Measurements from ENCODE around the gene DEXI.

Gene DEXI

DNA sequence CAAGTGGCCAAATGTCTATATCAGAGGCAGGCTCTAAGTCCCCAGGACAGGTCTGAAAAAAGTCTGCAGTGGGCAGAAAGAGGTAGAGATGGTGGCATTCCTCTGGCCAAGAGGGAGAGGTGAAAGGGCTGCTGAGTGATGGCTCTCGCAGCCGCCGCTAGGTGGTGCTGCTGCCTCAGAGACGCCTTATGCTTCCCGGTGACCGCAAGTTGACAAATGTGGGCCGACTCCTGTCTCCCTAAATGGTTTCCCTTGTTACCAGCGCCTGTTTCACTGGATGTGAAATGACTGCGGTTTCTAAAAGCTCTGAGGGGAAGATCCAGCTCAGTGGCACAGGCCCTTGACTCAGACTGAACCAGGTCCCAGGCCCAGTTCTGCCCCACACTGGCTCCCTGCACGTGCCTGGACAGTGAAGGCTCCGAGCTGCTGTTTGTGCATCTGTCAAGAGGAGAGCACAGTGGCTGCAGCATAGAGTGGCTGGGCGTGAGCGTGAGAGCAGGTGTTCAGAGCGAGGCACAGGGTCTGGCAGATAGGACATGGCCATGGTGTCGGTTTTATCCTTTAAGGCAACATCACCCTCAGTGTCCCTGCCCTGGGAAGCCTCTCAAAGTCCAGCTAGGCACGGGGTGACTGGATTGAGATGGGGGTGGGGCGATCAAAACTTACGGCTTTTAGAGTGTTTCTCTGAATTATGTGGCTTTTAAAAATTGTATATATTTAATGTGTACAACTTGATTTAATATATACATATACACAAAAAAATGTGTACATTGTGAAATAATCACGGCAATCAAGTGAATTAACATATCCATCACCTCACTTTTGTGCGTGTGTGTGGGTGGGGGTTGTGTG lies 22.0 kb upstream of the DEXI start:
- Histone ChIP-seq H3K79me2 (peaks cover 14% of the 10 kb centered on the region), H3K4me1 (peaks cover 3% of the 10 kb centered on the region), H3K9me3 (ENCODE audit: control insufficient read depth, low read length) (no peaks in the 10 kb centered on the region), H3K4me3 (ENCODE audit: low read depth, low read length) (no peak overlapping the region), H2AFZ (peak overlapping the region; percentile 78), H3K36me3 (ENCODE audit: control insufficient read depth, insufficient read depth, low read length) (no peaks in the 10 kb centered on the region), H3K27ac (no peak overlapping the region), H3K27me3 (ENCODE audit: control insufficient read depth, insufficient read depth, low read length) (no peaks in the 10 kb centered on the region), H3K4me2 (ENCODE audit: low read length) (peak overlapping the region; percentile 31), H3K9ac (peak overlapping the region; percentile 10)
- TF ChIP-seq, protein P1, sequence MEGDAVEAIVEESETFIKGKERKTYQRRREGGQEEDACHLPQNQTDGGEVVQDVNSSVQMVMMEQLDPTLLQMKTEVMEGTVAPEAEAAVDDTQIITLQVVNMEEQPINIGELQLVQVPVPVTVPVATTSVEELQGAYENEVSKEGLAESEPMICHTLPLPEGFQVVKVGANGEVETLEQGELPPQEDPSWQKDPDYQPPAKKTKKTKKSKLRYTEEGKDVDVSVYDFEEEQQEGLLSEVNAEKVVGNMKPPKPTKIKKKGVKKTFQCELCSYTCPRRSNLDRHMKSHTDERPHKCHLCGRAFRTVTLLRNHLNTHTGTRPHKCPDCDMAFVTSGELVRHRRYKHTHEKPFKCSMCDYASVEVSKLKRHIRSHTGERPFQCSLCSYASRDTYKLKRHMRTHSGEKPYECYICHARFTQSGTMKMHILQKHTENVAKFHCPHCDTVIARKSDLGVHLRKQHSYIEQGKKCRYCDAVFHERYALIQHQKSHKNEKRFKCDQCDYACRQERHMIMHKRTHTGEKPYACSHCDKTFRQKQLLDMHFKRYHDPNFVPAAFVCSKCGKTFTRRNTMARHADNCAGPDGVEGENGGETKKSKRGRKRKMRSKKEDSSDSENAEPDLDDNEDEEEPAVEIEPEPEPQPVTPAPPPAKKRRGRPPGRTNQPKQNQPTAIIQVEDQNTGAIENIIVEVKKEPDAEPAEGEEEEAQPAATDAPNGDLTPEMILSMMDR (IDR thresholded peaks at IDR 0.05): peak; percentile 93

DNA sequence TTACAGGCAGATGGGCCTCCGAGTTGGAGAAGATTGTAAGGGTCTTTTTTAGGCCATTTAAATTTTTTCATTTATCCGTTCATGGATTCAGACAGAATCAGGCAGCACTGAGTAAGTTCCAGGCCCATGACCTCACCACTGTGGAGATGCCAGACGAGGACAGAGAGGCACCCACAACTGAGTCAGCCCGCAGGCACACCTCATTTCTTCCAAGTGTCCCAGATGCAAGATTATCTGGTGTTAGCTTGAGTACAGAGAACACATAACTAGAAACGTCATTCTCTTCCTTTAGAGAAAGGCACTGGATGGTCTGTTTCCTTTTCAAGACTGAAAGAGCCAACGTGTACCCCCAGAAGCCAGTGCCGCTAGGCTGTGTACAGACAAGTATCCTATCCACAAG lies 19.0 kb upstream of the DEXI start:
- Histone ChIP-seq H3K27me3 (ENCODE audit: control insufficient read depth, insufficient read depth, low read length) (no peaks in the 10 kb centered on the region), H3K4me1 (peaks cover 3% of the 10 kb centered on the region), H3K27ac (no peak overlapping the region), H3K4me2 (ENCODE audit: low read length) (no peak overlapping the region), H3K4me3 (ENCODE audit: low read depth, low read length) (no peak overlapping the region), H3K9me3 (ENCODE audit: control insufficient read depth, low read length) (no peaks in the 10 kb centered on the region), H3K9ac (no peak overlapping the region), H2AFZ (no peak overlapping the region), H3K79me2 (peaks cover 14% of the 10 kb centered on the region), H3K36me3 (ENCODE audit: control insufficient read depth, insufficient read depth, low read length) (no peaks in the 10 kb centered on the region)
- TF ChIP-seq, protein P1 (IDR thresholded peaks at IDR 0.05): no peak

- H3K4me2 ChIP-seq (ENCODE audit: low read length): no peak overlapping the region
- H2AFZ ChIP-seq: no peak overlapping the region
- no peaks in the 10 kb centered on the region for H3K4me1 ChIP-seq
- H3K27ac ChIP-seq: no peak overlapping the region
- H3K9me3 ChIP-seq (ENCODE audit: control insufficient read depth, low read length): no peaks in the 10 kb centered on the region
- TF ChIP-seq, protein P1 (IDR thresholded peaks at IDR 0.05): no peak
- no peaks in the 10 kb centered on the region for H3K36me3 ChIP-seq (ENCODE audit: control insufficient read depth, insufficient read depth, low read length)
- H3K9ac ChIP-seq: no peak overlapping the region
- peaks cover 15% of the 10 kb centered on the region for H3K79me2 ChIP-seq
- H3K27me3 ChIP-seq (ENCODE audit: control insufficient read depth, insufficient read depth, low read length): no peaks in the 10 kb centered on the region
- H3K4me3 ChIP-seq (ENCODE audit: low read depth, low read length): no peak overlapping the region
These were observed 16.9 kb upstream of the DEXI start for GRCh38 chr16:10959161-10959560.

DNA sequence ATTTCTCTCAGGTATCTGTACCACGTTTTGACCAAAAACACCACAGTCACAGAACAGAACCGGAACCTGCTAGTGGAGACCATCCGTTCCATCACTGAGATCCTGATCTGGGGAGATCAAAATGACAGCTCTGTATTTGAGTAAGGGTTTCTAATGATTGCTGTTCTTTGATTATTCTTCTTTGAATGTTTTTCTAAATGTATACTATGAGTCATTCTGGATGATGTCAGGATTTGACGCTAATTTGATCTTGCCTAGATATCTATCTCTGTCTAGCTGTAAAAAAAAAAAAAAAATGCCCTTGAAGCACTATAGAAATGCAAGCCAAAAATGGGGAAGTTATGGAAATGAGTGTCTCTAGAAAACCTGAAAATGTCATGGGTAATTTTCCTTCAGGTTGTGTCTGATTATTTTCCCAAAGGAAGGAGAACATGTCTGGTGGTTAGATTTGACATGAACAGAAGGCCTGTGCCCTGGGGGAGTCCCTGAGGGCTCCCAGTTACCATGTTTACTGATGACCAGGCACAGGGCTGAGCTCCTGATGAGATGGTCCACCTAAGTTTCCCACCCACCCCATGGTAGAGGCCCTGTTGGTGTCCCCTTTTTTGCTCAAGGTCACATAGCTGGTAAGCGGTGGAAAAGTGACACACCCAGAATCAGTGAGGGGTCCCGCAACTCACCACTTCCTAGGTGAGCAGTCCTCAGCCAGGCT lies 15.7 kb upstream of the DEXI start:
- no peaks in the 10 kb centered on the region for H3K36me3 ChIP-seq (ENCODE audit: control insufficient read depth, insufficient read depth, low read length)
- TF ChIP-seq, protein P1 (IDR thresholded peaks at IDR 0.05): no peak
- no peaks in the 10 kb centered on the region for H3K27me3 ChIP-seq (ENCODE audit: control insufficient read depth, insufficient read depth, low read length)
- no peak overlapping the region for H3K4me3 ChIP-seq (ENCODE audit: low read depth, low read length)
- H3K4me2 ChIP-seq (ENCODE audit: low read length): peak overlapping the region; percentile 19
- H3K9ac ChIP-seq: no peak overlapping the region
- H3K79me2 ChIP-seq: peaks cover 23% of the 10 kb centered on the region
- H3K27ac ChIP-seq: no peak overlapping the region
- no peaks in the 10 kb centered on the region for H3K9me3 ChIP-seq (ENCODE audit: control insufficient read depth, low read length)
- no peaks in the 10 kb centered on the region for H3K4me1 ChIP-seq
- no peak overlapping the region for H2AFZ ChIP-seq

Data from parathyroid adenoma (tissue), 2 donors.